Glutamatergic neuron (in vitro differentiated cells): ENCODE data around the gene GPR155. TPM values are rescaled to one million over a fixed set of nuclear protein-coding genes. Genes with fewer than 3 reads are reported as not detected.

Experiments used
- DNase-seq: peaks from one replicate; pipeline ENCODE4 v3.0.0; 2022
- H3K27ac Mint-ChIP-seq: one replicate; pipeline ENCODE4 v1.8.0; 2020; ENCODE audit warnings: mild to moderate bottlenecking, mixed read lengths, inconsistent platforms; ENCODE audit not compliant: unreplicated experiment
- H3K27me3 Mint-ChIP-seq: one replicate; pipeline ENCODE4 v1.8.0; 2020; ENCODE audit warnings: mild to moderate bottlenecking, moderate library complexity, mixed read lengths, inconsistent platforms; ENCODE audit not compliant: unreplicated experiment
- H3K36me3 Mint-ChIP-seq: one replicate; pipeline ENCODE4 v1.8.0; 2020; ENCODE audit warnings: mild to moderate bottlenecking, mixed read lengths, inconsistent platforms; ENCODE audit not compliant: unreplicated experiment
- H3K4me1 Mint-ChIP-seq: one replicate; pipeline ENCODE4 v1.8.0; 2020; ENCODE audit warnings: mild to moderate bottlenecking, low read depth, mixed read lengths, inconsistent platforms; ENCODE audit not compliant: unreplicated experiment
- H3K4me3 Mint-ChIP-seq: one replicate; pipeline ENCODE4 v1.8.0; 2020; ENCODE audit warnings: mild to moderate bottlenecking, mixed read lengths, inconsistent platforms; ENCODE audit not compliant: unreplicated experiment
- H3K9me3 Mint-ChIP-seq: one replicate; pipeline ENCODE4 v1.8.0; 2020; ENCODE audit warnings: mild to moderate bottlenecking, moderate library complexity, mixed read lengths, inconsistent platforms; ENCODE audit not compliant: unreplicated experiment
- total RNA-seq: library from RNA; stranded (reverse); fragmentation: NEBNext Ultra II Directional; extraction: Animal tissue kit (Norgen Biotek cat#: 25700); gene quantifications from one replicate; pipeline ENCODE4 v1.2.1, GENCODE V29; 2021; ENCODE audit not compliant: unreplicated experiment
- TF ChIP-seq, protein P1 (sequence below): fragments of 200-600 bp; sonication (generic); IDR thresholded peaks from one replicate; pipeline ENCODE4 v1.5.0; 2021; ENCODE audit not compliant: partially characterized antibody, unreplicated experiment

GPR155 gene
- total RNA-seq, 1 donor from 2014 or later: 51.1 TPM

DNA sequence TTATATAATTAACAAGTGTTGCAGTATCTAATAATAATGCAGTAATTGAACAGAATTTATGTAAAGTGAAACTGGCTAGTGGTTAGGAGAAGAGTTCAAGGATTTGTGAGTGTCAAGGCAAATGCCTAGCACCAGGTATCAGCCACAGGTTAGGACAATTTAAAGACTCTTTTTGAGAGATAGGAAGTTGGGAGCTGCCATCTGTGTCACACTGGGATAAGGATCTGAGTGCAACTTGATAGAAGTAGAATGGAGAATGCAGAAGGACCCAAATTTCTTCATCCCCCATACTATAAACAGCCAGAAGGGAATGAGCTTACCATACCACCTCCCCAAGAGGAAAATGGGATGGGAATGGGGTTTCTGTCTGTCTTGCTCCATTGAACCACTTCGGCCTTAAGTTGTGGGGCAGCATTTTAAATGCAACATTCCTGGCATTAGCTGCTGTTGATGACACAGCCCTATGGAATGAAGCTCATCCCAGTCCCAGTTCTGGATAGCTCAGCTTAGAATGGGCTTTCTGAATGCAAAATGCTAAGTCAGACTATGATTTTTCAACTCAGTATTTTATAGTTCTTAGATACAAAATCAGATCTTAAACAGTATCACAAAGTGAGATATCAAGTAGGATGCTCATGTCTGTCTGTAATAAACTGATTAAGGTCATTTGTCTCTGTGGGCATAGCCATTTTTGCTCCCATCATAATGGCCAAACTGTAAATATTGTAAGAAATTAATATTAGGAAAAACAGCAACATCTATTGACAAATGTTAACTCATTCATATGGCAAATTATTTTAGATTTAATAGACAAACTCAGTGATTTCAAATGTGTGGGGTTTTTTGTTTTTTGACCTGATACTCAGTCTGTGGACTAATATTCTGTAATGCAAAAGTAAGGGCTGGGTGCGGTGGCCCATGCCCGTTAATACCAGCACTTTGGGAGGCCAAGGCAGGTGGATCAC lies 44.0 kb downstream of the GPR155 start:
- Mint-ChIP-seq H3K4me3 (no peak overlapping the region), H3K27ac (no peak overlapping the region)
- no peak for DNase-seq

DNA sequence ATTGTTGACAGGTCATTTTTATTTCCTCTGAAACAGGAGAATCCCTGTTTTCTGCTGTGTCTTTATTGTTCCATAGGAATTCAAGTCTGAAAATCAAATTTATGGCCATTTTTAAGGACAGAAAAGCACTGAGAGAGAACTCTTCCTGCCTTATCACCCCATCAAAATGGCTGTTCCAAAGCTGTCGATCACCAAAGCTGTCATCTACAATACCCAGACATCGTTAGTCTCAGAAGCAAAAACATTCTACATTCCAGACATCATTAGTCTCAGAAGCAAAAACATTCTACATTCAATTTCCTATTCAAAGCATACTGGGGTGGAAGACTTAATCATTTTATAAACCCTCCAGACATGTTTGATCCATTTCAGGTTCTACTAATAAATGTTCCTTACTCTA lies 46.9 kb downstream of the GPR155 start:
- H3K4me1 Mint-ChIP-seq: no peaks in the 10 kb centered on the region
- no peaks in the 10 kb centered on the region for H3K9me3 Mint-ChIP-seq
- no peak overlapping the region for H3K4me3 Mint-ChIP-seq
- no peak overlapping the region for H3K27ac Mint-ChIP-seq
- H3K36me3 Mint-ChIP-seq: no peaks in the 10 kb centered on the region
- DNase-seq: no peak
- H3K27me3 Mint-ChIP-seq: peaks cover 2% of the 10 kb centered on the region
- TF ChIP-seq, protein P1, sequence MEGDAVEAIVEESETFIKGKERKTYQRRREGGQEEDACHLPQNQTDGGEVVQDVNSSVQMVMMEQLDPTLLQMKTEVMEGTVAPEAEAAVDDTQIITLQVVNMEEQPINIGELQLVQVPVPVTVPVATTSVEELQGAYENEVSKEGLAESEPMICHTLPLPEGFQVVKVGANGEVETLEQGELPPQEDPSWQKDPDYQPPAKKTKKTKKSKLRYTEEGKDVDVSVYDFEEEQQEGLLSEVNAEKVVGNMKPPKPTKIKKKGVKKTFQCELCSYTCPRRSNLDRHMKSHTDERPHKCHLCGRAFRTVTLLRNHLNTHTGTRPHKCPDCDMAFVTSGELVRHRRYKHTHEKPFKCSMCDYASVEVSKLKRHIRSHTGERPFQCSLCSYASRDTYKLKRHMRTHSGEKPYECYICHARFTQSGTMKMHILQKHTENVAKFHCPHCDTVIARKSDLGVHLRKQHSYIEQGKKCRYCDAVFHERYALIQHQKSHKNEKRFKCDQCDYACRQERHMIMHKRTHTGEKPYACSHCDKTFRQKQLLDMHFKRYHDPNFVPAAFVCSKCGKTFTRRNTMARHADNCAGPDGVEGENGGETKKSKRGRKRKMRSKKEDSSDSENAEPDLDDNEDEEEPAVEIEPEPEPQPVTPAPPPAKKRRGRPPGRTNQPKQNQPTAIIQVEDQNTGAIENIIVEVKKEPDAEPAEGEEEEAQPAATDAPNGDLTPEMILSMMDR: no peak

More for the DNA sequence above, 44.0 kb downstream of the GPR155 start:
- Mint-ChIP-seq H3K36me3 (no peaks in the 10 kb centered on the region), H3K9me3 (no peaks in the 10 kb centered on the region), H3K4me1 (peaks cover 2% of the 10 kb centered on the region), H3K27me3 (no peaks in the 10 kb centered on the region)
- TF ChIP-seq, protein P1: no peak

DNA sequence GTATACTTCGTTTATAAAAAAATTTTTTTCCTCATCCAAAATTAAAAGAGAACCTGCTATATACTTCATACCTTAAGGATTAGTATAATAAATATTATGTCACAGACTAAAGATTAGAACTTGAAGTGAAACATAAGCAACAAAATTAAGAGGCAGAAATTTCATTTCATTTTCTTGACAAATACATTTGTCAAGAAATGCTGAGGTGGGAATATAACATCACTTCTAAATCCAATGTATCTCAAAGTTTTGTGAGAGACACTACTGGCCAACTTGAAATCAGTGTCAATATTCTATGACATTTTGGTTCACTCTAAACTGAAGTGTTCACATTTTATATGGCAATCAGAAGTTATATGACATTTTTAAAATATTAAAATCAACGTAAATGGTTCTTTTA lies 47.5 kb downstream of the GPR155 start:
- H3K36me3 Mint-ChIP-seq: no peaks in the 10 kb centered on the region
- no peaks in the 10 kb centered on the region for H3K4me1 Mint-ChIP-seq
- no peak overlapping the region for H3K4me3 Mint-ChIP-seq
- H3K9me3 Mint-ChIP-seq: no peaks in the 10 kb centered on the region
- no peak for DNase-seq
- peaks cover 2% of the 10 kb centered on the region for H3K27me3 Mint-ChIP-seq
- TF ChIP-seq, protein P1: no peak
- H3K27ac Mint-ChIP-seq: no peak overlapping the region

DNA sequence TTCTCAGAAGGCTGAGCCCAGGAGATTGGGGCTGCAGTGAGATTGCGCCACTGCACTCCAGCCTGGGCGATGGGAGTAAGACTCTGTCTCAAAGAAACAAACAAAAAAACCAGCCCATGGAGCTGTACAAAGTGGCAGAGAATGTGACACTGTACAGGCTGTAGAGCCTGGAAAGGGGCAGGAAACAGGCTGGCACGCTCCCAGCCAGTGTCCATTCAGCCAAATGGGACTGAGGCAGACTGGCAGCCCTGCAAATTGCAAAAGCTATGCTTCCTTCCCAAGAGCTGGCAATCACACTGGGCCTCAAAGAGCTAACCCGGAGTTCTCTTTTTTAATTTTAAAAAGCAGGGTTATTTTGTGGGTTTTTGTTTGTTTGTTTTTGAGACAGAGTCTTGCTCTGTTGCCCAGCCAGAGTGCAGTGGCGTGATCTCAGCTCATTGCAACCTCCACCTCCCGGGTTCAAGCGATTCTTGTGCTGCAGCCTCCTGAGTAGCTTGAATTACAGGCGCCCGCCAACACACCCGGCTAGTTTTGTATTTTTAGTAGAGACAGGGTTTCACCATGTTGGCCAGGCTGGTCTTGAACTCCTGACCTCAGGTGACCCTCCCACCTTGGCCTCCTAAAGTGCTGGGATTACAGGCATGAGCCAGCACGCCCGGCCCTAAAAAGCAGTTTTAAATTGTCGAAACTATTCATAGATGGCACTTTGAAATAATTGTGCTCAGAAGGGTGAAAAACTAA lies 48.5 kb downstream of the GPR155 start:
- Mint-ChIP-seq H3K9me3 (no peaks in the 10 kb centered on the region), H3K27me3 (peaks cover 2% of the 10 kb centered on the region), H3K4me1 (no peaks in the 10 kb centered on the region), H3K36me3 (no peaks in the 10 kb centered on the region), H3K27ac (no peak overlapping the region), H3K4me3 (no peak overlapping the region)
- no peak for DNase-seq
- TF ChIP-seq, protein P1: no peak

DNA sequence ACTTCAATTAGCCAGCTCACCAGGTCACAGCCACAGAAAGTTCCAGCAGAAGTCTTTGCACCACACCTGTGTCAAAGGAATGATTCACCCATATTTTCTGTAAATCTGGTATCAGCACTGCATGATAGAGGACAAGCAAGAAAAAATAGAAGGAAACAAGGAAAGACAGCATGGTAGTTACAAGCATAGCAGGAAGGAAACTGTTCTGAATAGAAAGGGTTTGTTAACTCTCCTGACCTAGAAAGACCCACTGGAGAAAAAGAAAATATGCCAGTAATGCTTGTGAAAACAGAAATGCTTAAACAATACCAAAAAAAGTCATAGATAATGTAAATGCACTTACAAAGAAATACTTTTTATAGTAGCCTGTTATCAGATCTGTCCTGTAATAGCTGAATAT lies 50.5 kb downstream of the GPR155 start:
- no peak for DNase-seq
- Mint-ChIP-seq H3K27me3 (peaks cover 2% of the 10 kb centered on the region), H3K36me3 (no peaks in the 10 kb centered on the region), H3K4me3 (no peak overlapping the region), H3K27ac (no peak overlapping the region), H3K9me3 (no peaks in the 10 kb centered on the region), H3K4me1 (no peaks in the 10 kb centered on the region)
- TF ChIP-seq, protein P1: no peak
